HepG2 (cell line): ENCODE measurements around the gene NIPAL1. TPM values are rescaled to one million over a fixed set of nuclear protein-coding genes. Genes with fewer than 3 reads are reported as not detected.

Experiments
- DPF2 ChIP-seq: sonication (generic); formaldehyde crosslinking; IDR thresholded peaks from 2 replicates; pipeline ENCODE4 v1.4.0; 2020; ENCODE audit warnings: mild to moderate bottlenecking, low read depth, missing genetic modification reagents, borderline replicate concordance
- ELF4 ChIP-seq: sonication (generic); formaldehyde crosslinking; IDR thresholded peaks from 2 replicates; pipeline ENCODE4 v1.5.0; 2020; ENCODE audit warnings: missing genetic modification reagents, mild to moderate bottlenecking, moderate library complexity, borderline replicate concordance
- FOXP1 ChIP-seq, 2 experiments: fragments of 450-650 bp in 1 of 2; IDR thresholded peaks; 2 replicates each; pipeline ENCODE4 v1.6.1; 2017 to 2018; ENCODE audit warnings: antibody characterized with exemption in 1 of 2
- HNRNPUL1 ChIP-seq: fragments of 200-400 bp; formaldehyde crosslinking; IDR thresholded peaks from 2 replicates; pipeline ENCODE4 v1.6.1; 2017; ENCODE audit warnings: low read depth, mild to moderate bottlenecking, low read length, moderate library complexity
- MED13 ChIP-seq: sonication (generic); formaldehyde crosslinking; IDR thresholded peaks from 2 replicates; pipeline ENCODE4 v1.5.0; 2020; ENCODE audit warnings: missing genetic modification reagents
- POLR2AphosphoS2 ChIP-seq: IDR thresholded peaks from 2 replicates; pipeline ENCODE4 v1.6.1; 2011; ENCODE audit warnings: low read depth, low read length, improper control_type of control experiment
- ZNF234 ChIP-seq: sonication (generic); formaldehyde crosslinking; conservative IDR thresholded peaks from 2 replicates; pipeline ENCODE4 v1.5.1; 2020; ENCODE audit warnings: mild to moderate bottlenecking, missing genetic modification reagents
- ZNF282 ChIP-seq: fragments of 450-650 bp; IDR thresholded peaks from 2 replicates; pipeline ENCODE4 v1.6.1; 2018; ENCODE audit not compliant: partially characterized antibody
- ZNF530 ChIP-seq: sonication (generic); formaldehyde crosslinking; IDR thresholded peaks from 2 replicates; pipeline ENCODE4 v1.5.0; 2020; ENCODE audit warnings: low read depth, mild to moderate bottlenecking, missing genetic modification reagents
- ZNF75D ChIP-seq: sonication (generic); formaldehyde crosslinking; IDR thresholded peaks from 2 replicates; pipeline ENCODE4 v1.8.1; 2023; ENCODE audit warnings: missing genetic modification reagents, mild to moderate bottlenecking, borderline replicate concordance
- ZNF773 ChIP-seq: sonication (generic); formaldehyde crosslinking; IDR thresholded peaks from 2 replicates; pipeline ENCODE4 v1.4.0; 2020; ENCODE audit warnings: missing genetic modification reagents, borderline replicate concordance
- ZNF839 ChIP-seq: sonication (generic); formaldehyde crosslinking; IDR thresholded peaks from 2 replicates; pipeline ENCODE4 v1.4.0; 2020; ENCODE audit warnings: missing genetic modification reagents, mild to moderate bottlenecking, borderline replicate concordance
- polyA plus RNA-seq, 8 experiments: library from polyadenylated mRNA; depleted of rRNA in 3 of 8; stranded (reverse) in 7 of 8; unstranded in 1 of 8; fragments of >200 nt; fragmentation: Illumina TruSeq in 4 of 8; extraction: Trizol in 4 of 8; gene quantifications; 2 replicates each; pipeline versions ENCODE4 v1.2.1 to v1.2.3, GENCODE V29; 2011 to 2016; ENCODE audit warnings: low read depth in 4 of 8, missing spikeins in 1 of 8, mixed read lengths in 1 of 8; ENCODE audit not compliant: insufficient read depth in 1 of 8
- total RNA-seq, 5 experiments: library from RNA; depleted of rRNA; stranded (reverse); fragments of >200 nt; fragmentation: Illumina TruSeq; extraction: Trizol; gene quantifications; 2 replicates each; pipeline ENCODE4 v1.2.3, GENCODE V29; 2016; ENCODE audit warnings: low read depth in 1 of 5
- TF ChIP-seq, protein P1 (sequence below): sonication (generic); formaldehyde crosslinking; IDR thresholded peaks from 2 replicates; pipeline ENCODE4 v1.8.1; 2023; ENCODE audit warnings: mild to moderate bottlenecking, inconsistent platforms, moderate library complexity, missing genetic modification reagents, borderline replicate concordance
- TF ChIP-seq, protein P2 (sequence below): sonication (generic); formaldehyde crosslinking; IDR thresholded peaks from 2 replicates; pipeline ENCODE4 v1.4.0; 2020; ENCODE audit warnings: mild to moderate bottlenecking, missing genetic modification reagents
- TF ChIP-seq, protein P3 (sequence below): IDR thresholded peaks from 2 replicates; pipeline ENCODE4 v1.6.1; 2016; ENCODE audit warnings: mild to moderate bottlenecking
- TF ChIP-seq, protein P4 (sequence below): sonication (generic); formaldehyde crosslinking; IDR thresholded peaks from 2 replicates; pipeline ENCODE4 v1.8.1; 2023; ENCODE audit warnings: missing genetic modification reagents, mild to moderate bottlenecking, borderline replicate concordance
- TF ChIP-seq, protein P5 (sequence below): sonication (generic); formaldehyde crosslinking; IDR thresholded peaks from 2 replicates; pipeline ENCODE4 v1.4.0; 2020; ENCODE audit warnings: missing genetic modification reagents, borderline replicate concordance
- TF ChIP-seq, protein P6 (sequence below): sonication (generic); formaldehyde crosslinking; IDR thresholded peaks from 2 replicates; pipeline ENCODE4 v1.5.1; 2020; ENCODE audit warnings: mild to moderate bottlenecking, missing genetic modification reagents, borderline replicate concordance
- TF ChIP-seq, protein P7 (sequence below): sonication (generic); formaldehyde crosslinking; IDR thresholded peaks from 2 replicates; pipeline ENCODE4 v1.4.0; 2020; ENCODE audit warnings: mild to moderate bottlenecking, missing genetic modification reagents

NIPAL1 gene
- total and polyA plus RNA-seq, 2 of the 13 experiments (the other 11 are each of a cell fraction or from before 2014, with no cell fraction given): 1.4 to 3.4 TPM

DNA sequence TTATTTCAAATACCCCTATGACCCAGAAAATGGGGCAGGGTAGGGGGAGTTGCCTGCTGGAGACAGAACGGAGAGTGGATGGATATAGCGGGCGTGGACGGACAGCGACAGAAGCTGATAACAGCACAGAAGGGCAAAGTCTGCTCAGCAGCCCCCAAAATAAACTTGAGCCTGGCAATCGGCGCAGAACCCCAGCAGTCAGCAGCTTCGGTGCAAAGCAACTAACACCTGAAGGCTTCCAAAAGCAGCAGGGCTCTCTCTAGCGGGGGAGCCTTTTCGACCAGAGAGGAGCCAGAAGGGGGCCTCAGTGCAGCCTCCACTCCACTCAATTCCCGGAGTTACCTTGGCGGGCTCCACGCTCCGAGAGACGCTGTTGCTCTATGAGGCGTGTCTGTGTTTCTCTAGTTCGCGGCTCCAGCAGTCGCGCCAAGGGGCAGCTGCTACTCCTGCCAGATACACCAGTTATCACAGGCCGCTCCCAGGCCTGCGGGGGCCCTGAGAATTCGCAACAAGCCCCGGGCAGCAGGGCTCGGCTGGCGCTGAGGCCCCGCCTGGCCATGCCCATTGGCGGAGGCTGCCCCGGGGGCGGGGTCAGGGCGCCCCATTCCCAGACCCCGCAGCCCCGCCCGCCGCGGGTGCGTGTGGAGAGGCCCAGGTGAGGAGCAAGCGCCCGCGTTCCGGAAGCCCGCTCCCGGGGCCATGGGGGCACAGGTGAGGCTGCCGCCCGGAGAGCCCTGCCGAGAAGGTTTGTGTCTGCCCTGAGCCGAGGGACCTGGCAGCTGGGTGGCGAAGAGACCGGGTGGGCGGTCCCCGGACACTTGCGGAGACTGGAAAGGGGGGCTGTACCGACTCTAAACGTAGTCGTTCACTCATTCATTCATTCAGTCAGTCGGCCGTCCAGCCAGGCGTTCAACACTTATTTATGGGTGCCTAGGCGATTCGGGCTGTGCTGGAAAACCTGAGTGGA, at the start of gene NIPAL1, which contains the start of gene CNGA1 (continued):
- TF ChIP-seq ZNF530 (CRISPR knock-in tag) (no peak), ZNF773 (CRISPR knock-in tag) (no peak), POLR2AphosphoS2 (no peak), DPF2 (no peak), ZNF839 (no peak), ELF4 (CRISPR knock-in tag) (peak; percentile 66; the same call in 1 of the 2 replicates), ZNF234 (CRISPR knock-in tag) (no peak), ZNF282 (no peak), FOXP1 (IDR thresholded peaks at IDR 0.05) (no peak), FOXP1 (CRISPR knock-in tag; IDR thresholded peaks at IDR 0.05) (no peak), ZNF75D (CRISPR knock-in tag) (no peak), MED13 (no peak), HNRNPUL1 (no peak)
- TF ChIP-seq, protein P1, sequence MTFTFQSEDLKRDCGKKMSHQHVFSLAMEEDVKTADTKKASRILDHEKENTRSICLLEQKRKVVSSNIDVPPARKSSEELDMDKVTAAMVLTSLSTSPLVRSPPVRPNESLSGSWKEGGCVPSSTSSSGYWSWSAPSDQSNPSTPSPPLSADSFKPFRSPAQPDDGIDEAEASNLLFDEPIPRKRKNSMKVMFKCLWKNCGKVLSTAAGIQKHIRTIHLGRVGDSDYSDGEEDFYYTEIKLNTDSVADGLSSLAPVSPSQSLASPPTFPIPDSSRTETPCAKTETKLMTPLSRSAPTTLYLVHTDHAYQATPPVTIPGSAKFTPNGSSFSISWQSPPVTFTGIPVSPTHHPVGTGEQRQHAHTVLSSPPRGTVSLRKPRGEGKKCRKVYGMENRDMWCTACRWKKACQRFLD (CRISPR knock-in tag): no peak
- TF ChIP-seq, protein P2, sequence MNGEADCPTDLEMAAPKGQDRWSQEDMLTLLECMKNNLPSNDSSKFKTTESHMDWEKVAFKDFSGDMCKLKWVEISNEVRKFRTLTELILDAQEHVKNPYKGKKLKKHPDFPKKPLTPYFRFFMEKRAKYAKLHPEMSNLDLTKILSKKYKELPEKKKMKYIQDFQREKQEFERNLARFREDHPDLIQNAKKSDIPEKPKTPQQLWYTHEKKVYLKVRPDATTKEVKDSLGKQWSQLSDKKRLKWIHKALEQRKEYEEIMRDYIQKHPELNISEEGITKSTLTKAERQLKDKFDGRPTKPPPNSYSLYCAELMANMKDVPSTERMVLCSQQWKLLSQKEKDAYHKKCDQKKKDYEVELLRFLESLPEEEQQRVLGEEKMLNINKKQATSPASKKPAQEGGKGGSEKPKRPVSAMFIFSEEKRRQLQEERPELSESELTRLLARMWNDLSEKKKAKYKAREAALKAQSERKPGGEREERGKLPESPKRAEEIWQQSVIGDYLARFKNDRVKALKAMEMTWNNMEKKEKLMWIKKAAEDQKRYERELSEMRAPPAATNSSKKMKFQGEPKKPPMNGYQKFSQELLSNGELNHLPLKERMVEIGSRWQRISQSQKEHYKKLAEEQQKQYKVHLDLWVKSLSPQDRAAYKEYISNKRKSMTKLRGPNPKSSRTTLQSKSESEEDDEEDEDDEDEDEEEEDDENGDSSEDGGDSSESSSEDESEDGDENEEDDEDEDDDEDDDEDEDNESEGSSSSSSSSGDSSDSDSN (CRISPR knock-in tag): peak; percentile 65; the same call in 1 of the 2 replicates
- TF ChIP-seq, protein P3, sequence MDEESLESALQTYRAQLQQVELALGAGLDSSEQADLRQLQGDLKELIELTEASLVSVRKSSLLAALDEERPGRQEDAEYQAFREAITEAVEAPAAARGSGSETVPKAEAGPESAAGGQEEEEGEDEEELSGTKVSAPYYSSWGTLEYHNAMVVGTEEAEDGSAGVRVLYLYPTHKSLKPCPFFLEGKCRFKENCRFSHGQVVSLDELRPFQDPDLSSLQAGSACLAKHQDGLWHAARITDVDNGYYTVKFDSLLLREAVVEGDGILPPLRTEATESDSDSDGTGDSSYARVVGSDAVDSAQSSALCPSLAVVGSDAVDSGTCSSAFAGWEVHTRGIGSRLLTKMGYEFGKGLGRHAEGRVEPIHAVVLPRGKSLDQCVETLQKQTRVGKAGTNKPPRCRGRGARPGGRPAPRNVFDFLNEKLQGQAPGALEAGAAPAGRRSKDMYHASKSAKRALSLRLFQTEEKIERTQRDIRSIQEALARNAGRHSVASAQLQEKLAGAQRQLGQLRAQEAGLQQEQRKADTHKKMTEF (CRISPR knock-in tag): peak; percentile 59
- TF ChIP-seq, protein P4, sequence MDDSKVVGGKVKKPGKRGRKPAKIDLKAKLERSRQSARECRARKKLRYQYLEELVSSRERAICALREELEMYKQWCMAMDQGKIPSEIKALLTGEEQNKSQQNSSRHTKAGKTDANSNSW (CRISPR knock-in tag): no peak
- TF ChIP-seq, protein P5, sequence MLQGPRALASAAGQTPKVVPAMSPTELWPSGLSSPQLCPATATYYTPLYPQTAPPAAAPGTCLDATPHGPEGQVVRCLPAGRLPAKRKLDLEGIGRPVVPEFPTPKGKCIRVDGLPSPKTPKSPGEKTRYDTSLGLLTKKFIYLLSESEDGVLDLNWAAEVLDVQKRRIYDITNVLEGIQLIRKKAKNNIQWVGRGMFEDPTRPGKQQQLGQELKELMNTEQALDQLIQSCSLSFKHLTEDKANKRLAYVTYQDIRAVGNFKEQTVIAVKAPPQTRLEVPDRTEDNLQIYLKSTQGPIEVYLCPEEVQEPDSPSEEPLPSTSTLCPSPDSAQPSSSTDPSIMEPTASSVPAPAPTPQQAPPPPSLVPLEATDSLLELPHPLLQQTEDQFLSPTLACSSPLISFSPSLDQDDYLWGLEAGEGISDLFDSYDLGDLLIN (CRISPR knock-in tag): no peak
- TF ChIP-seq, protein P6, sequence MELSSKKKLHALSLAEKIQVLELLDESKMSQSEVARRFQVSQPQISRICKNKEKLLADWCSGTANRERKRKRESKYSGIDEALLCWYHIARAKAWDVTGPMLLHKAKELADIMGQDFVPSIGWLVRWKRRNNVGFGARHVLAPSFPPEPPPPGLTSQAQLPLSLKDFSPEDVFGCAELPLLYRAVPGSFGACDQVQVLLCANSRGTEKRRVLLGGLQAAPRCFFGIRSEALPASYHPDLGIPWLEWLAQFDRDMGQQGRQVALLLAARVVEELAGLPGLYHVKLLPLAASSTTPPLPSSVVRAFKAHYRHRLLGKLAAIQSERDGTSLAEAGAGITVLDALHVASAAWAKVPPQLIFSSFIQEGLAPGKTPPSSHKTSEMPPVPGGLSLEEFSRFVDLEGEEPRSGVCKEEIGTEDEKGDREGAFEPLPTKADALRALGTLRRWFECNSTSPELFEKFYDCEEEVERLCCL (CRISPR knock-in tag): no peak
- TF ChIP-seq, protein P7, sequence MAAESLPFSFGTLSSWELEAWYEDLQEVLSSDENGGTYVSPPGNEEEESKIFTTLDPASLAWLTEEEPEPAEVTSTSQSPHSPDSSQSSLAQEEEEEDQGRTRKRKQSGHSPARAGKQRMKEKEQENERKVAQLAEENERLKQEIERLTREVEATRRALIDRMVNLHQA (CRISPR knock-in tag): no peak
